Stimulated activated naive B cell treated with anti-CD40 and anti-IgM and Interleukin-4, amounts not matched to agents 10 μg/mL and 1 μg/mL and 100 μg/mL, for 72 hours (primary cell): Measurements from ENCODE around the gene PODXL.

Experiments used
- ATAC-seq, 2 donors: fragments of 150-1000 bp; cut with Tn5 transposase; replicated peaks; 2 replicates each; pipeline ENCODE4 v1.10.0; 2021; ENCODE audit warnings: moderate library complexity in 1 of 2
- DNase-seq: peaks from one replicate; pipeline ENCODE4 v3.0.0; 2021
- H3K27ac Mint-ChIP-seq: one replicate; pipeline ENCODE4 v1.8.0; 2022; ENCODE audit warnings: mild to moderate bottlenecking, mixed read lengths
- H3K27me3 Mint-ChIP-seq, 2 donors: one replicate each; pipeline ENCODE4 v1.8.0; 2022; ENCODE audit warnings: mixed read lengths in 2 of 2
- H3K36me3 Mint-ChIP-seq, 2 donors: one replicate each; pipeline ENCODE4 v1.8.0; 2022; ENCODE audit warnings: mixed read lengths in 2 of 2, mild to moderate bottlenecking in 1 of 2
- H3K4me1 Mint-ChIP-seq, 2 donors: one replicate each; pipeline ENCODE4 v1.8.0; 2022; ENCODE audit warnings: mixed read lengths in 2 of 2, mild to moderate bottlenecking in 1 of 2
- H3K4me3 Mint-ChIP-seq, 2 donors: one replicate each; pipeline ENCODE4 v1.8.0; 2022; ENCODE audit warnings: mild to moderate bottlenecking in 2 of 2, mixed read lengths in 2 of 2, moderate library complexity in 1 of 2
- H3K9me3 Mint-ChIP-seq, 2 donors: one replicate each; pipeline ENCODE4 v1.8.0; 2022; ENCODE audit warnings: mixed read lengths in 2 of 2, mild to moderate bottlenecking in 1 of 2

PODXL gene

DNA sequence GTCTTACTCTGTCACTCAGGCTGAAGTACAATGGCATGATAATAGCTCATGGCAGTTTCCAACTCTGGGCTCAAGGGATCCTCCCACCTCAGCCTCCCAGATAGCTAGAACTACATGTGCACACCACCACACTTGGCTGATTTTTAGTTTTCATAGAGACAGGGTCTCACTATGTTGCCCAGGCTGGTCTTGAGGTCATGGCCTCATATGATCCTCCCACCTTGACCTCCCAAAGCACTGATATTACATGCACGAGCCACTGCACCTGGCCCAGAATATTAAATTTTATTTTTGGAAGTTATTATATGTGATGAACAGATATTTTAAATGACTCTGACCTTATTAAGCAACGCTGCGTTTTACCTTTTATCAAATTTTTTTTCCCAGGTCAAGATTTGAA is 94.4 kb downstream of the PODXL start:
- Mint-ChIP-seq H3K4me1 (peaks cover 0 to 5% of the 10 kb centered on the region in 2 donors), H3K4me3 (no peak overlapping the region), H3K9me3 (no peaks in the 10 kb centered on the region), H3K36me3 (peaks cover 25 to 48% of the 10 kb centered on the region in 2 donors), H3K27me3 (no peaks in the 10 kb centered on the region), H3K27ac (no peak overlapping the region)
- ATAC-seq = no peak
- DNase-seq = no peak

DNA sequence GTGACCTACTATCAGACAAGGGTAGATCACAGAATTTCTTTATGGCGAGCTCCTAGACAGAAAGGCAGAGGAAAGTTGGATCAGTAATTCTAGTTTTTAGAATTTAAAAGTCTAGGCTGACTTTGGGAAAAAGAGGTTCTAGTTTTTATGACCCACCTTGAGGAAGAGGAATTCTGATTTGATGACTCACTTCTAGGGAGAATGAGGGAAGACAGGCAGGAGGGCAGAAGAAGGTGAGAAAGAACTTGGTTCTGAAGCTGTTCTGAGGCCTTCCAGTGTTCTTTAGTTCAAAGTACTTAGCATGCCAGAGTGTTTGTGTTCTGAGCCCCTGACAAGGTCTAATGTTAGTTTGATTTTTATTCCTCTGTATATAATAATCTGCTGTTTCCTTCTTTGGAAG is 97.2 kb downstream of the PODXL start:
- peaks cover 6 to 20% of the 10 kb centered on the region in 2 donors for H3K4me1 Mint-ChIP-seq
- H3K4me3 Mint-ChIP-seq = no peak overlapping the region
- no peak for ATAC-seq

DNA sequence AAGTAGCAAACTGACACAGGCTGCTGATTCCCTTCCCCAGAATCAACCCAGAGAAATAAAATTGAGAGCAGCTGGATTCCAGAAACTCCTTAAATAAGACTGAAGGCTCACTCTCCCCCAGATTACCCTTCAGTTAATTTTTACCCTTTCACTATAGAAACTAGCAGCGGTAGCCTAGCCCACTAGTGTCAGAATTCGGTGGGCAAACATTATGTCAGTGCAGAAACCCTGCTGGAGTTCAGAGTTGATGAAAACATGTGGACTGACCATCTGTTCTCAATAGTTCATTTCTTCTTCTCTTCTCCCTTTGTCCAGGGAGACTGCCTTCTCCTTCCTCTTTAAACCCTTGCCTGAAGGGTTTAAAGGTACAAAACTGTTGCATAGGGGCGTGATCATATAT is 100.1 kb downstream of the PODXL start:
- peaks cover 29 to 47% of the 10 kb centered on the region in 2 donors for H3K36me3 Mint-ChIP-seq
- no peaks in the 10 kb centered on the region for H3K27me3 Mint-ChIP-seq
- ATAC-seq (no peak), DNase-seq (no peak)
- no peaks in the 10 kb centered on the region for H3K9me3 Mint-ChIP-seq
- H3K4me1 Mint-ChIP-seq = peaks cover 6 to 15% of the 10 kb centered on the region in 2 donors
- peak overlapping the region; percentile 37 for H3K27ac Mint-ChIP-seq
- no peak overlapping the region for H3K4me3 Mint-ChIP-seq

More for the DNA sequence above, 97.2 kb downstream of the PODXL start:
- Mint-ChIP-seq H3K27me3 (no peaks in the 10 kb centered on the region), H3K27ac (no peak overlapping the region), H3K36me3 (peaks cover 33 to 57% of the 10 kb centered on the region in 2 donors), H3K9me3 (no peaks in the 10 kb centered on the region)
- DNase-seq = no peak

DNA sequence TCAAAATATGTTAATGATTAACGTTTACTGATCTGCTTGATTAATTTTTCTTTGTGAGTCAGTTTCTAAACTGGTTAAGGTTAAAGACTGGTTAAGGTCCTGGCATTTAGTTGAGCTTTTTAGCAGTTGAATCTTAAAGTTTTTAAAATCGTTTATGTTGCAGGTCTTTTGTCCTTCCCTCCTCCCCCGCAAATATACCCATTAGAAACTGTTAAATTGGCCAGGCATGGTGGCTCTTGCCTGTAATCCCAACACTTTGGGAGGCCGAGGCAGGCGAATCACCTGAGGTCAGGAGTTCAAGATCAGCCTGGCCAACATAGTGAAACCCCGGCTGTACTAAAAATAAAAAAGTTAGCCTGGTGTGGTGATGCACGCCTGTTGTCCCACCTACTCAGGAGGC is 100.9 kb downstream of the PODXL start:
- Mint-ChIP-seq H3K27ac (no peak overlapping the region), H3K4me1 (peaks cover 6 to 15% of the 10 kb centered on the region in 2 donors), H3K9me3 (no peaks in the 10 kb centered on the region), H3K36me3 (peaks cover 32 to 45% of the 10 kb centered on the region in 2 donors), H3K27me3 (no peaks in the 10 kb centered on the region), H3K4me3 (no peak overlapping the region)
- no peak for DNase-seq
- no peak for ATAC-seq

DNA sequence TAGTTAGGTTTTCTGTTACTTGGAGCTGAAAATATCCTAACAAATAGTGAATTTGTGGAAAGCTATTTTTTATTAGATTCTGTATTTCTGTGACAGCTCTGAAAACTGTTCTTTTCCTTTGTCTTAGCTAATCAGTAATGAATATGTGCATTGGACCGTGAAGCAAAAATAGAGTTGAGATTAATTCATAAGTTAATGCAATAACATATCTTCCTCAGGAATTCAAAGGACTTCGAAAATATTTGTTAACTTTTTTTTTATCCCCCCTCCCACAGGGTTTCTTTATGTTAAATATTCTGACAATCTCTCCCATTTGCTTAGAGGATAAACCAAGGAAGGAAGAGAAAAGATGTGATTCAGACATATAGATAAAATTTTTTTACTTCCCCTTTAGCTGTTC is 101.4 kb downstream of the PODXL start:
- no peak overlapping the region for H3K4me3 Mint-ChIP-seq
- no peaks in the 10 kb centered on the region for H3K9me3 Mint-ChIP-seq
- H3K4me1 Mint-ChIP-seq = peaks cover 6 to 15% of the 10 kb centered on the region in 2 donors
- peaks cover 34 to 46% of the 10 kb centered on the region in 2 donors for H3K36me3 Mint-ChIP-seq
- no peak for ATAC-seq
- no peaks in the 10 kb centered on the region for H3K27me3 Mint-ChIP-seq
- no peak overlapping the region for H3K27ac Mint-ChIP-seq
- no peak for DNase-seq

DNA sequence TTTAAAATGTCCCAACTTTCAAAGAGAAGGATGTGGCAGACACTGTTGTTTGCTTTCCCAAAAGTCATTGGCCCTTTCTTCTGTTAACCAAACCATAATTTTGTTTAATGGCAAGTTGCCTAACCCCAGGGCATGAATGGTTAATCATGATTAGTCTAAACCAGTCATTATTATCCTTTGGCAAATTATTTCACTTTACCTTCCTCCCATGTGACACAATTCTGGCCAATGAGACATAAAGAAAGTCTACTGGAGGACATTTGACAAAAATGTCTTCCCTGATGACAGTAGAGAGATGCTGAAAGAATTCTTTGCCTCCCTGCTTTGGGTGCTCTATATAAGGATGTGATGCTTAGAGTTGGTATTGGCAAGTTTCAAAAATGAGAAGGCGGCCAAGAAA is 101.9 kb downstream of the PODXL start:
- H3K36me3 Mint-ChIP-seq = peaks cover 30 to 48% of the 10 kb centered on the region in 2 donors
- DNase-seq = no peak
- H3K27me3 Mint-ChIP-seq = no peaks in the 10 kb centered on the region
- peaks cover 6 to 15% of the 10 kb centered on the region in 2 donors for H3K4me1 Mint-ChIP-seq
- no peak for ATAC-seq
- H3K27ac Mint-ChIP-seq = no peak overlapping the region
- H3K9me3 Mint-ChIP-seq = no peaks in the 10 kb centered on the region
- H3K4me3 Mint-ChIP-seq = no peak overlapping the region
